NCI-H187 treated with DMSO at 0.1 percent for 48 hours (cell line): ENCODE measurements around the gene TSEN54.
"Not testable (repeated sequence)": the region's sequence is repeated elsewhere in the genome, so short reads cannot be mapped to it uniquely, and the experiment has no call there.

Source experiments
- DNase-seq: peaks from one replicate; lab custom pipeline; 2025; lab: John Stamatoyannopoulos, UW

The TSEN54 gene

GRCh38 chr17:75518201-75518600 lies 1.9 kb downstream of the TSEN54 start:
- DNase-seq = no peak

DNA sequence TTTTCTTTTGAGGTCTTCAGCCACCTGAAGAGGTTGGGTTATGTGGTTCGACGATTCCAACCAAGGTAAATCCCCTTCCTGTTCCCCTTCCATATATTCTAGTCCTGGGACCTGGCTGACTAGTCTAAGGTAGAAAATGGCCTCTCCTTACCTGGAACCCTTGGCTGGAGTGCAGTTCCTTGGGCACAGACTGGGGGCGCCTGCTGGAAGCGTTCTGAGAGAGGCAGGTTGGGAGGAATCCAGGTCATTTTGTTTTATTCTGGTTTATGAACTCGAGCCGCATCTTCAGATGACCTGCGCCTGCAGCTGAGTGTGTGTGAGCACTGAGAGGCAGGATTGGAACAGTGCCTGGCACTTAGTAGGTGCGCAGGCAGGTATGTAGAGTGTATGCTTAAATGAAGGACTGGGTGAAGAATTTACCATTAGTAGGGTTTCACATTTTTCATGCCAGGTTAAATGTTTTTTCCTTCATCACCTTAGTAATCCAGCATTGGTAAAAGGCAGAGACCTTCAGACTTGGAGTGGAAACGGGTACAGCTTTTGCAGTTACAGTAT lies 2.7 kb downstream of the TSEN54 start:
- no peak for DNase-seq

- DNase-seq = not testable (repeated sequence)
These were observed 4.1 kb downstream of the TSEN54 start for GRCh38 chr17:75520413-75520812.

GRCh38 chr17:75521290-75521689 lies 5.0 kb downstream of the TSEN54 start:
- no peak for DNase-seq

- no peak for DNase-seq
These were observed 5.8 kb downstream of the TSEN54 start for GRCh38 chr17:75521951-75522727.

DNA sequence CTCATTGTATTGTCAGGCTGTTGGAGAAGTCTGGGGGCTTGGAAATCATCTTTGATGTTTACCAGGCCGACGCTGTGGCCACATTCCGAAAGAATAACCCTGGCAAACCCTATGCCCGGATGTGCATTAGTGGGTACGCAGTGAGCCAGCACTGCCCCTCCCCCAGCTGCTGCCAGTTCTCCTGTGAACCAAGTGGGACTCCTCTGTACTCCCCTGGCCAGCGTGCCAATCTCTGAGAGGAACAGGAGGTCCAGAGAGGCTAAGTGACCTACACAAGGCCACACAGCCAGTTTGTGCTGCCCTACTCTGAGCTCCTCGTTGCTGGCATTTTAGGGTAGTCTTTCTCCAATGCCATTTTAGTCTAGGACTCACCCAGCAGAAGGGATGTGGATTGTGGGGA lies 7.3 kb downstream of the TSEN54 start:
- no peak for DNase-seq

DNA sequence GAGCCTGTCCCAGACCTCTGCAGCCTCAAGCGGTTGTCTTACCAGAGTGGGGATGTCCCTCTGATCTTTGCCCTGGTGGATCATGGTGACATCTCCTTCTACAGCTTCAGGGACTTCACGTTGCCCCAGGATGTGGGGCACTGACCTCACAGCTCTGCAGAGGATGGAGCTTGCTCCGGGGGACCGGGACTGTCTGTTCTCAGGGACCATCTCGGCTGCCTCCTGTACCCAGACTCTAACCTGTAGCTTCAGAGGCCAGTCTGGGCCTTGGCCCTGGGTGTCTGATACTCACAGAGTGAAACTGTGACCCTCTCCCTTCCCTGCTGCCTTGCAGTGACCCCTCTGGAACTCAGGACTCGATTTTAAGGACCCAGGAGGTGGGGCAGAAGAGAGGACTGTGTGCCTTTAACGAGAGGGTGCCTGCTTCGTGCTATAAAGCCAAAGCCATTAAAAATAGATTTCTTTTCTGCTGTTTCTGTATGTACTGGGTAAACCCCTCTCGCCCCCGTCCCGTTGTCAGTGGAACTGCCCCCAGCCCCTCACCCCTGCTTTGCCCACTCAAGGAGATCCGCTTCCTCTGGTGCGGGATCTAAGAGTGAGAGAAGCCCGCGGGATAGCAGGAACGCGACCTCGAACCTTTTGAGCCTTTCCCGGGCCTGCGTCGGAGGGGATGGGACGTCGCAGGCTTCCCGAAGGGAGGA lies 8.1 kb downstream of the TSEN54 start:
- DNase-seq = no peak

- peak; percentile 27 for DNase-seq
These were observed 8.9 kb downstream of the TSEN54 start, which contains the start of gene LLGL2 for GRCh38 chr17:75524970-75525805. LLGL2 (plus strand) TSS chr17:75525697; CDS start chr17:75543427, 17,730 bp downstream.

DNA sequence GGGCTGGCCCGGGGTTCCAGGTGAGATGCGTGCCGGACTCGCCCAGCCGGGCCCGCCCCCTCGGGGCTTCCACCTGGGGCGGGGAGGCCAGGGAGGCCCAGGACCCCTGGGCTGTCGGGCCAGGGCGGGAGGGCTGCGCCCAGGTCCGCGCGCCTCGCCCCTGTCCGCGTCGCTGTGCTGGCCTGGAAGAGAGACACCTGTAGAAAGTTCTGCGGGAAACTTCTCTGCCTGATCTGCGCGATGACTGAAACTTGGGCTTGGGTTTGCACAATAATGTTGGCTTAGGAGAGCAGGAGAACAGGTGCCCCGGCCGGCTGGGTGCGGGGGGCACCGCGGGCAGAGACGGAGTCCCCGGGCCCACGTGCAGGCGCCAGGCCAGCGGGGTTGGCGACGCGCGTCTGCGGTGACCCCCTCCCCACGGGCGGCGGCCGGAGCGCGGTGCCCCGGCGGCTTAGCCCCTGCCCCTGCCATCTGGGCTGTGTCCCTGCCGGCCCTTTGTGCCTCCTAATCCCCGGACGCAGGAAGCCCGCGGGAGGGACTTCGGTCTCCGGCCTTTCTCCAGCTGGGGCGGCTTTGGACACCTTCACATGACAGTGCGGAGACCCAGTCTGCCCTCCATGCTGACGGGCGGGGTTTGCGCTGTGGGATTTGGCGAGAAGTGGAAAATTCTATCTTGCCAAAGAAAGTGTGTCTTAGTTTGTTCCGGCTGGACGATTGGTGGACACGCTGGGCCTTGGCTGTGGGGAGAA lies 9.7 kb downstream of the TSEN54 start:
- DNase-seq = no peak

DNA sequence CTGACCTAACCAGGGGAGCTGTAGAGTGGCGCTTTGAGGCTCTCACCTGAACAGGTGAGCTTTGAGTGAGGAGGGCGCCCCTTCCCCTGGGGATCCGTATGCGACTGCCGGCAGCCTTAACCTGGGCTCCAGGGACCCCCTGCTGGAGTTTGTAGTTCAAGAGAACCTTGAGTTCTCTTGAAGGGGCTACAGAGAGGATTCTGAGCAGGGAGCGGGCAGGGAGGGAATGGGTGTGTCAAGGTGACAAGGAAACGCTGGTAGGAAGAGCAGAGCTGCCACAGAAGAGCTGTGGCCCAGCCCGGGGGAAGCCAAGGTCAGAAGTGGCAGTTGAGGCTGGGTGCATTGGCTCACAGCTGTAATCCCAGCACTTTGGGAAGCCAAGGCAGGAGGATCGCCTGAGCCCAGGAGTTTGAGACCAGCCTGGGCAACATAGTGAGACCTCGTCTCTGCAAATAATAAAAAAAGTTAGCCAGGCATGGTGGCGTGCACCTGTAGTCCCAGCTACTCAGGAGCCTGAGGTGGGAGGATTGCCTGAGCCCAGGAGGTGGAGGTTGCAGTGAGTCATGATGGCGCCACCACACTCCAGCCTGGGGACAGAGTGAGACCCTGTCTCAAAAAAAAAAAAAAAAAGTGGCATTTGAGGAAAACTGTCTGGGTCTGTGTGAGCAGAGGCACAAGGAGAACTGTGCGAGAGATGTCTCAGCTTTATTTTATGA lies 10.4 kb downstream of the TSEN54 start:
- DNase-seq = no peak

GRCh38 chr17:75530837-75531720 lies 14.8 kb downstream of the TSEN54 start:
- DNase-seq = no peak

DNA sequence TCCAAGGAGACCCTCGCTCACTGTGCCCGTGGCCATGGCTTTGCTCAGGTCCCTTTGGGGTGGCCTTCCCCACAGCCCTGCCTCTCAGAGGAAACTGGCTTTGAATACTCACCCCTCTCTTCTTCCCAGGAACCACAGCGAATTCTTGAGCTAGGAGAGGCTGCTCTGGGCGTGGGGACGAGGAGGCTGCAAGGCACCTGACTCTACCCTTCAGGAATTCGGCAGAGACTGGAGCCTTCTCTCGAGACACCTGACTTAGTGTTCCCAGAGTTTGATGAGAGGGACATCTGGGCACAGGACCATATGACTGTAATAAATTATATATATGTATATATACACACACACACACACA lies 15.4 kb downstream of the TSEN54 start:
- DNase-seq = no peak

GRCh38 chr17:75535119-75535537 lies 18.8 kb downstream of the TSEN54 start:
- DNase-seq = no peak

DNA sequence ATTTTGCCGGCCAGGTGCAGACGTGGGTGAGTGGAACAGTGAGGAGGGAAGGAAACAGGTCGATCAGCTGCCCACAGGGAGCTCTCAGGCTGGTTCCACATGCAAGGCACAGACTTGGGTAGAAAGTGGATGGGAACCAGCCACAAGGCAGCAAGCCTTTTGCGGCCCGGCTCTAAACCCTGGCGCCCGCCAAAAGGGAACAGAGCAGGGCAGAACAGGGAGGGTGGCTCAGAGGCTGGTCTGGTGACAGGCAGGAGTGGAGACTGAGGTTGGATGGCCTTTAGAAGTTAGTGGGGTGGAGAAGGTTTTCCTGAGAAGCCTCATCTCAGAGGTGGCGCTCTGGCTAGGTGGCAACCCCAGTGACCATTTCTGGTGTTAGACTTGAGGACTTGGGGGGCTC lies 19.5 kb downstream of the TSEN54 start:
- DNase-seq = no peak

DNA sequence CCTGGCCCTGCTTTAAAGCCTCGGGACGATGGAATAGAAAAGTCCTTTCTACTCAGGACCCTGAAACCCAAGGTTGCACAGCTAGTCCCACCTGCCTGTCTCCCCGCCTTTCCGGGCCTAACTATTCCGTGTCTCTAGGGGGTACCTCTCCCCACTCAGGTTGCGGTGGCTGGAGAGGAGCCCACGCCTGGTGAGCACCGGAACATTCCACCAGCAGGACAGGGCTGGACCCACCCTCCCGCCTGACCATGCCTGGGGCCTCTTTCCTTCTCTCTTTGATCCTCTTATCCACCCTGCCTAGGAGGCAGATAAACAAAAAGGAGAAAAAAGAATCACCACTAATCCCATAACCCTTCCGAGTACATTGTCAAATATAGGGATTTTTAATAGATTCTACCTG lies 20.0 kb downstream of the TSEN54 start:
- no peak for DNase-seq

DNA sequence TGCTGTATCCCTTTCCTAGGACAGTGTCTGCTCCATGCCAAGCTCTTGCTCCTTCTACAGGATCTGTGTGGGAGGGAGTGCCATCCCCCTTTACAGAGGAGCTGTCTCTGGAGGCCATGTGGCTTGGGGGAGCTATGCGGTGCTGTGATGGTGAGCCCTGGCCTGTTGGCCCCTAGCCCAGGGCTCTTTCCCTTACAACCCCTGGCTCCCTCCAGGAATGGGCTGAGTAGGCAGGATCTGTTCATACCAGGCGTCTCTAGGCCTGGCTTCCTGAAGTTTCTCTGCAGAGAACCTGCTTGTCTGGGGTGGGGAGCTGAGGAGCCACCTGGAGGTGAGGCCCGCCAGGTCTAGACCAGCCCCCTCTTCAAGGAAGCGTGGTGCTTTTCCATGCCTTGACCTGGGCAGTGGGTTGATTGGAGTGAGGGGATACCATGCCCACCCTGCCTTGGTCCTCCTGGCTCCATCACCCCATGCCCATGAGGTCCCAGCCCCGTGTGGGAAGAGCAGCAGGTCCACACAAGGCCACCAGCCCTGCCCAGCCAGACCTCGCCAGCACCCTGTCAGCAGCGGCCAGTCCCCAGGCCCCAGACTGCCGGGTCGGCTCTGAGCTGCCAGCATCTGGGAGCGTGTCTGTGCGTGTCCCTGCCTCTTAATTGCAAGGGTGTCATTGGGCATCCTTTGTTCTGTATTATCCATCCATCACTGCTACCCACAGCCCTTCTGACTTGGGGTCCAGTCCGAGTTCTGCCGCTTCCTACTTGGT lies 23.8 kb downstream of the TSEN54 start:
- DNase-seq = no peak

DNA sequence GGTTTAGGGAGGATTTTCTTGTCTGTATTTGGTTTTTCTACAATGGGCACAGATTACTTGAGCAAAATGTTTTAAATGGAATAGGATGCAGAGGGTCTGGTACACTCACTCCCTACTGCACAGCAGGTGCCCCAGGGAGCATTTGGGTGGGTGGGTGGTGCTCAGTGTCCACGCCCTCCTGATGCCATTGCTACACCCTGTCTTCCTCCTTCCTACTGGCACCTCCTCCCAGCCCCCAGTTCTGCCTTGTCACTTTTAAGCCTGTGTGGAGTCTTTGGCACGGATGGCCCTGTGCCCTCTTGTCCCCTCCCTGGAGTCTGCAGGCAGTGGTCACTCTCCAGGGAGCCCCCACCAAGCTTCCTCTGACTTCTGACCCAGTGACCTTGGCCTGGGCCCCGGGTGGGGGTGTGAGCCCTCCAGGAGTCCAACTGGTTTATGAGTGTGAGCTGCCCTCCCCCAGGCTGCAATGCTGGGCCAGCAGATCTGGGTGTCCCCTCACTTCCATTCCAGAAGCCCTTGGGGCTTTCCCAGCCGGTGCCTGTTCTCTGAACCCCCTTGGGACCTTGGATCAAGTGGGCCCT lies 24.7 kb downstream of the TSEN54 start:
- DNase-seq = no peak

DNA sequence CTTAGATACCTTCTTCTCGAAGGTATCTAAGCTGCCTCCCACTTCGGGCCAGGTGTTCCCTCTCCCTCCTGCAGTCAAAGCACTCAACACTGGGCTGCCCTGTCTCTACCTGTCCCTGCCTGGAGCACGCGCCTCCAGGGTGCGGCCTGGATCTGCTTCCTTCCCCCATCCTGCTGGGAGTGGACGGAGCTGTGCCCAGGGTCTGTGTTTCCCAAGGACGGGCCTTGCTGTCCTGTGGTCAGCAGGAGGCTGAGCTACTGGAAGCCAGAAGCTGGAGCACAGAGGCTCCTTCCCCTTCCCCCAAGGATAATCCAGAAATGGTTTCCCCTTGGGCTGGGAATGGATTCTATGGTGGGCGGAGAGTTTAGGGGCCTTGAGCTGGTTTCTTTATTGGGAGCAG lies 25.9 kb downstream of the TSEN54 start:
- no peak for DNase-seq
